ENCODE results near the gene PRADC1. TPM values are rescaled to one million over a fixed set of nuclear protein-coding genes. Genes with fewer than 3 reads are reported as not detected.
A peak's percentile ranks its signal among the peaks of the same experiment; 100 is the strongest.

Gene PRADC1
- total and polyA plus RNA-seq, 8 donors, result 8.5 to 23.3 (median 14.5) TPM

GRCh38 chr2:73237168-73237567 lies 4.1 kb upstream of the PRADC1 start:
- no peak for ATAC-seq
- no peak for DNase-seq
- no peak for TF ChIP-seq CTCF (IDR thresholded peaks at IDR 0.05)
- Histone ChIP-seq H3K27me3 (no peaks in the 10 kb centered on the region), H3K36me3 (peaks cover 0 to 36% of the 10 kb centered on the region in 2 donors), H3K27ac (no peak overlapping the region), H3K4me3 (no peak overlapping the region), H3K4me1 (peaks cover 28 to 57% of the 10 kb centered on the region in 2 donors), H3K9me3 (no peaks in the 10 kb centered on the region)
- intact Hi-C loops (cut with DNase I), result no loop called here

GRCh38 chr2:73235315-73236028 lies 2.4 kb upstream of the PRADC1 start:
- peaks cover 29 to 56% of the 10 kb centered on the region in 2 donors for H3K4me1 ChIP-seq
- ATAC-seq (no peak), DNase-seq (no peak)
- no peaks in the 10 kb centered on the region for H3K9me3 ChIP-seq
- peaks cover 0 to 19% of the 10 kb centered on the region in 2 donors for H3K36me3 ChIP-seq
- TF ChIP-seq CTCF (IDR thresholded peaks at IDR 0.05), result no peak
- H3K27me3 ChIP-seq, result no peaks in the 10 kb centered on the region
- intact Hi-C loops (cut with DNase I), result no loop called here
- no peak overlapping the region for H3K27ac ChIP-seq
- H3K4me3 ChIP-seq, result peak overlapping the region; percentile 66 to 74

GRCh38 chr2:73233932-73234832 lies 1.1 kb upstream of the PRADC1 start, which contains the start of gene CCT7:
CCT7 (plus strand) TSS chr2:73234308; CDS start chr2:73234379, 71 bp downstream.
- no peak for TF ChIP-seq CTCF (IDR thresholded peaks at IDR 0.05)
- H3K27ac ChIP-seq, result peak within 1 kb of the TSS; percentile 90 to 93
- H3K4me1 ChIP-seq, result peaks cover 26 to 51% of the 10 kb centered on the region in 2 donors
- peaks cover 0 to 15% of the 10 kb centered on the region in 2 donors for H3K36me3 ChIP-seq
- H3K27me3 ChIP-seq, result no peaks in the 10 kb centered on the region
- H3K4me3 ChIP-seq, result peak within 1 kb of the TSS; percentile 66 to 74
- no peaks in the 10 kb centered on the region for H3K9me3 ChIP-seq
- DNase-seq (peak; percentile 90 to 92 (median 90)), ATAC-seq (peak; percentile 90)
- intact Hi-C loops (cut with DNase I), result no loop called here

GRCh38 chr2:73232403-73233153 lies 461 bp downstream of the PRADC1 start:
- ATAC-seq, result no peak
- intact Hi-C loops (cut with DNase I), result no loop called here
- H3K4me3 ChIP-seq, result peak overlapping the region; percentile 66 to 74

More at GRCh38 chr2:73232403-73233153, 461 bp downstream of the PRADC1 start:
- no peak for DNase-seq
- H3K27ac ChIP-seq, result peak overlapping the region in 1 of 2 donors; percentile 93
- peaks cover 26 to 35% of the 10 kb centered on the region in 2 donors for H3K4me1 ChIP-seq
- H3K36me3 ChIP-seq, result peaks cover 0 to 24% of the 10 kb centered on the region in 2 donors
- no peaks in the 10 kb centered on the region for H3K9me3 ChIP-seq
- H3K27me3 ChIP-seq, result no peaks in the 10 kb centered on the region
- no peak for TF ChIP-seq CTCF (IDR thresholded peaks at IDR 0.05)
